Measurements from ENCODE around the gene CDKN2AIP. TPM values are rescaled to one million over a fixed set of nuclear protein-coding genes. Genes with fewer than 3 reads are reported as not detected.

CDKN2AIP gene
- total and polyA plus RNA-seq, 10 of the 15 experiments (the other 5 are each of a cell fraction or from before 2014, with no cell fraction given): 6.0 to 22.7 (median 15.9) TPM

- FAIRE-seq: no peak
- intact Hi-C loops (cut with micrococcal nuclease; ENCODE audit: unreplicated experiment): no loop called here
- RAD21 ChIA-PET (ENCODE audit: unreplicated experiment): no interaction called here
Observed at GRCh38 chr4:183431614-183432013, 12.8 kb upstream of the CDKN2AIP start.

More at GRCh38 chr4:183431614-183432013, 12.8 kb upstream of the CDKN2AIP start:
- no peak overlapping the region for H3K4me3 ChIP-seq
- ChIA-PET SMC1A (ENCODE audit: uncharacterized antibody, unreplicated experiment) (no interaction called here), POLR2A (no interaction called here), CTCF (no interaction called here)
- no peak for TF ChIP-seq NFIC (IDR thresholded peaks at IDR 0.05; ENCODE audit: low read depth, low read length)
- no peak for TF ChIP-seq RAD21 (IDR thresholded peaks at IDR 0.05; ENCODE audit: insufficient read depth, low read depth, low read length)
- TF ChIP-seq ZBTB40 (IDR thresholded peaks at IDR 0.05; ENCODE audit: borderline replicate concordance): no peak
- TF ChIP-seq CBFB (IDR thresholded peaks at IDR 0.05; ENCODE audit: low read depth): no peak
- no peak for TF ChIP-seq HDGF (IDR thresholded peaks at IDR 0.05)
- TF ChIP-seq KDM1A (IDR thresholded peaks at IDR 0.05; ENCODE audit: borderline replicate concordance): no peak
- TF ChIP-seq ZNF384 (IDR thresholded peaks at IDR 0.05; ENCODE audit: borderline replicate concordance, low read depth, low read length): no peak
- no peak for TF ChIP-seq RELB (IDR thresholded peaks at IDR 0.05; ENCODE audit: low read depth)
- no peak for TF ChIP-seq SREBF2 (IDR thresholded peaks at IDR 0.05; ENCODE audit: low read length)
- TF ChIP-seq ZZZ3 (IDR thresholded peaks at IDR 0.05; ENCODE audit: control insufficient read depth, insufficient read length, low read depth): no peak
- TF ChIP-seq POU2F2 (IDR thresholded peaks at IDR 0.05; ENCODE audit: borderline replicate concordance, low read depth, low read length): no peak
- no peak for TF ChIP-seq RBBP5 (conservative IDR thresholded peaks at IDR 0.05)
- TF ChIP-seq WRNIP1 (IDR thresholded peaks at IDR 0.05; ENCODE audit: borderline replicate concordance, low read depth, low read length): no peak
- in situ Hi-C loops (cut with MboI): no loop called here
- H3K9ac ChIP-seq (ENCODE audit: control insufficient read depth, insufficient read depth, low read length): no peak overlapping the region
- H3K4me1 ChIP-seq (ENCODE audit: control insufficient read depth, insufficient read depth, low read length): no peaks in the 10 kb centered on the region
- no peak for ATAC-seq
- no TSS peak for BruUV-seq (replicated peaks)
- H3K27me3 ChIP-seq (replicated peaks in 1 of 2; ENCODE audit: control insufficient read depth in 2 of 2, insufficient read depth in 2 of 2, low read length in 1 of 2): no peaks in the 10 kb centered on the region
- WGBS (ENCODE audit: insufficient coverage, insufficient replicate concordance, low lambda C conversion rate, missing lambda C conversion rate): 50% methylated on average over 9 of the region's 9 CpGs
- no peaks in the 10 kb centered on the region for H3K36me3 ChIP-seq (ENCODE audit: control insufficient read depth in 2 of 2, insufficient read depth in 2 of 2, low read length in 1 of 2)
- H3K27ac ChIP-seq (ENCODE audit: control insufficient read depth, insufficient read depth): no peak overlapping the region
- H2AFZ ChIP-seq (ENCODE audit: control insufficient read depth, low read depth, low read length): no peak overlapping the region
- no peaks in the 10 kb centered on the region for H4K20me1 ChIP-seq (ENCODE audit: control insufficient read depth, insufficient read depth)
- no peaks in the 10 kb centered on the region for H3K79me2 ChIP-seq (ENCODE audit: control insufficient read depth, insufficient read depth, low read length)
- H3K4me2 ChIP-seq (ENCODE audit: control insufficient read depth, insufficient read depth): no peak overlapping the region
- DNase-seq (ENCODE audit: low read depth, low spot score): no peak
- H3K9me3 ChIP-seq (replicated peaks; ENCODE audit: control insufficient read depth, insufficient read depth, low read length): no peaks in the 10 kb centered on the region

Data from GM12878 (cell line).